Fibroblast of villous mesenchyme (primary cell): ENCODE results near the gene FAM13C. TPM values are rescaled to one million over a fixed set of nuclear protein-coding genes. Genes with fewer than 3 reads are reported as not detected.

Source experiments
- DNase-seq: peaks from one replicate; pipeline ENCODE4 v3.0.0-alpha.2; 2010; ENCODE audit warnings: low read depth
- H3K4me3 ChIP-seq: 2 replicates; pipeline ENCODE4 v1.5.1; 2011; ENCODE audit warnings: low read depth, mild to moderate bottlenecking, low read length
- total RNA-seq: library from RNA; depleted of rRNA; stranded (reverse); fragments of >200 nt; gene quantifications from 2 replicates; pipeline ENCODE4 v1.2.3, GENCODE V29; 2012
- TF ChIP-seq, protein P1 (sequence below): IDR thresholded peaks from 2 replicates; pipeline ENCODE4 v1.5.1; 2012; ENCODE audit warnings: low read depth, mild to moderate bottlenecking, low read length; ENCODE audit not compliant: insufficient read depth

The FAM13C gene
- total RNA-seq, 1 donor = 0.43 TPM

DNA sequence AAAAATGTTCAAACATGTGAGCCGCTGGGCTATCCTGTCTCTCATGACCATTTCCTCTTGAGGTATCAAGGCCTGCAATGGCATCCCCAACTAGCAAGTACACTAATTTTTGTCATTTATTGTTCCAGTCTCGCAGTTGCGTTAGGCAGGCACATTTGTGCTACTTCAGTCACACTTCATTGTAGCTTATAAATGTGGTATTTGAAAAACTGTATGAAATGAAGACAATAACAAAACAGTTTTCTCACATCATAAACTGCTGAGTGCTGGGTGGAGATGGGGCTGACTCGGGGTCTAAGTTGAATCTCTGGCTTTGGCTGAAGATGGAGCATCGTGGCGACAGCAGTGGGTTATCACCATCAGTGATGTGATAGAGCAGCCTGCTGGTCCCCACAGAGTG, 92.7 kb downstream of the FAM13C start:
- H3K4me3 ChIP-seq = no peak overlapping the region
- DNase-seq = no peak
- TF ChIP-seq, protein P1, sequence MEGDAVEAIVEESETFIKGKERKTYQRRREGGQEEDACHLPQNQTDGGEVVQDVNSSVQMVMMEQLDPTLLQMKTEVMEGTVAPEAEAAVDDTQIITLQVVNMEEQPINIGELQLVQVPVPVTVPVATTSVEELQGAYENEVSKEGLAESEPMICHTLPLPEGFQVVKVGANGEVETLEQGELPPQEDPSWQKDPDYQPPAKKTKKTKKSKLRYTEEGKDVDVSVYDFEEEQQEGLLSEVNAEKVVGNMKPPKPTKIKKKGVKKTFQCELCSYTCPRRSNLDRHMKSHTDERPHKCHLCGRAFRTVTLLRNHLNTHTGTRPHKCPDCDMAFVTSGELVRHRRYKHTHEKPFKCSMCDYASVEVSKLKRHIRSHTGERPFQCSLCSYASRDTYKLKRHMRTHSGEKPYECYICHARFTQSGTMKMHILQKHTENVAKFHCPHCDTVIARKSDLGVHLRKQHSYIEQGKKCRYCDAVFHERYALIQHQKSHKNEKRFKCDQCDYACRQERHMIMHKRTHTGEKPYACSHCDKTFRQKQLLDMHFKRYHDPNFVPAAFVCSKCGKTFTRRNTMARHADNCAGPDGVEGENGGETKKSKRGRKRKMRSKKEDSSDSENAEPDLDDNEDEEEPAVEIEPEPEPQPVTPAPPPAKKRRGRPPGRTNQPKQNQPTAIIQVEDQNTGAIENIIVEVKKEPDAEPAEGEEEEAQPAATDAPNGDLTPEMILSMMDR = no peak

DNA sequence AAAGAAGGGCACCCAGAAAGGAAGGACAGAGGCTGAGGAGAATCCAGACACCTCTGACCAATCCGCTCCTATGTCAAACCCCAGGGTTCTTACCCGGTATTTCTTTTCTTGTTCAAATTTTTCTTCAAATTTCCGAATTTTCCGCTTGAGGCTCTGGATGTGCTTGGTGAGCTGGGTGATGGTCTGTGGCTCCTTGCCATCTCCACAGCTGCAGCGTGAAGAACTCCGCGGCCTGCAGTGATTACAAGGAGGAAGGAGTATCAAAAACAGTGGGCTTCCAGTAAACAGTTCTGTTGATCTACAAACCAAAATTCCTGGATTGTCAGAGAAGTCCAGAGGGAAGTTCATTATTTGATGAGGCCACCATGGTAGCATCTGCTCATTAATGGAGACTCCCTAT, 93.9 kb downstream of the FAM13C start:
- H3K4me3 ChIP-seq = no peak overlapping the region
- TF ChIP-seq, protein P1 = no peak
- DNase-seq = no peak

DNA sequence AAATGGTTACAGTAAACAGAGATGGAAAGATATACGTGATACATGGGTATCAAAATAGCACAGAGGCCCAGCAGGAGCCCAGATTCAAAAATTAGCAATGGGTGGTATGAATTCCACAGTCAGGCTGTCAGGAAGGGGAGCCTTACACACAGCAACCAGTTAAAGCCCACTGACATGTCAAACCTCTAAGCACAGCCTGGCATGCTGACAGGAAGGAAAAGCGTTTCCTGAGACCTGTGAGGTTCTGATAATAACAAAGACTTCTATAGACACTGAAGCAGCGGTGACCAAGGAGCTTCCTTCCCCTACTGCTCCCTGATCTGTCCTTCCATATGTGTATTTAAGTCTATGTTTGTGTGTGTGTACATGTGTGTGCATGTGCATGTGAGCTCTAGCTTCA, 96.0 kb downstream of the FAM13C start:
- no peak for DNase-seq
- H3K4me3 ChIP-seq = no peak overlapping the region
- TF ChIP-seq, protein P1 = no peak

DNA sequence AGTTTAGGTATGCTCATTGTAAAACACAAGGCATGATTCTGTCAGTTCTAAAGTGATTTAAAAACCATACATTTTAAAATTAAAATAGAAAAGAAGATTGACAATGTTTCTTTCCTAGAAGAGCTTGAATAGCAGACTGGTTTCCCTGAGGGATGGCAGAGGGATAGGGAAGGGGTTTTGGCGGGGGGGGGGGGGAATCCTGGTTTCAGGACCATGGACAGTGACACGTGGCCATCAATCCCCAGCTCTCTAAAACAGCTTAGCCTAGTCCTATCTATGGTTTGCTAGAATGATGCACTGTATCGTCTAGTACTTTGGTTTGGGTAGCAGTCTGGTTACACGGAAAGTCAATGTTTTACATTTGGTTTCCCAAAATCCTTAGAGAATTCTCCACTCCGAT, 97.2 kb downstream of the FAM13C start:
- TF ChIP-seq, protein P1 = no peak
- no peak overlapping the region for H3K4me3 ChIP-seq
- no peak for DNase-seq

DNA sequence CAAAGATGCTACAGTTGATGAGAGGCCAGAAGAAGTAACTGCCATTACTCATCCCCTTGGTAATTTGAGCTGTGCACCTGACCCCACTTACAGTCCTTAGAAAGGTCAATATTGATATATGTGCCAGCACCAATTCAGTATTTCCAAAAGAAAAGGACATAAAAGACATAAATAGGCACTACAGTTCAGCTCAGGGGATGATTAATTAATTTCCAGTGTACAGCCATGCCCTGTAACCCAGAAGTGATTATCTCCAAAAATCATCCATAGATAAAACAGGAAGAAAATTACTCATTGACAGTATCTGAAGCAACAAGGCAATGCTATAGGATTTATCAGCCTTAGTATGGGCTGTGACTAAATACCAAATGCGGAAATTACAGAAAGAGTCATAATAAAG, 103.5 kb downstream of the FAM13C start:
- DNase-seq = no peak
- TF ChIP-seq, protein P1 = no peak
- no peak overlapping the region for H3K4me3 ChIP-seq

DNA sequence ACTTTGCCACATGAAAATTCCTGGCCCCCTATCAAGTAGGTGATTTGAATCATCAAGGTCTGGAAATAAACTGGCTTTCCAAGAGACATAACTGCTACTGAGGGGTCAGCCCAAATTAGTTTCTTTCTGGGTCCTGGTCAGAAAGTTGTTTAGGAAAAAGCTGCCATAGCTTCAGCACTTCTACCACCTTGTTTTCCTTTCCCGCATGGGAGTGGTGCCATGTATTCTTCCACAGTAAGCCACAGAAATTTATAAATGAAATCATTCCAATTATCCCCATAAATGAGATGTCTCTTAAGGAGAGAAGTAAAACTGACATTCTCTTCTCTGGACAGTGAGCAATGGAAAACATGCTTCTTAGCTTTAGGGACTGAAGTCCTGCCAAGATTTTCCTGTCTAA, 105.1 kb downstream of the FAM13C start:
- TF ChIP-seq, protein P1 = no peak
- no peak for DNase-seq
- H3K4me3 ChIP-seq = no peak overlapping the region

DNA sequence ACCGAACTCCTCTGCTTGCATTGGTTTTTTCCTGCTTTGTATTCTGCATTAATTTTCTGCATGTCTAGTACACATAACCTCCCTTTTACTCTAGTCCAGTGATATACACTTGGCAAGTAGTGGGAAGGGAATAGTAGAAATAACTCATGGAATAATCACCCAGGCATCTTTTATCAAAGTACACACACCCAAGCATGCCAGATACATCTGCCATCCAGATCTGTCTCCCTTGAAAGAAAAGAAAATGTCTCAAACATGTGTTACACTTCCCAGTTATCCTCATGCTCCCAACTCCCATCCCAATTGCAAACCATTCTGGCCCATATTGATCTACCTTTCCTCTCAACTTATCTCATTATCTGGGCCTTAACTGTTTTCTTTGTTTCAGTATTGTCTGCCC, 106.9 kb downstream of the FAM13C start:
- H3K4me3 ChIP-seq = no peak overlapping the region
- TF ChIP-seq, protein P1 = no peak
- no peak for DNase-seq
